HepG2 (cell line): ENCODE measurements around the gene SH3BGRL2. TPM values are rescaled to one million over a fixed set of nuclear protein-coding genes. Genes with fewer than 3 reads are reported as not detected.
A peak's percentile ranks its signal among the peaks of the same experiment; 100 is the strongest.

Experiments used
- AFF4 ChIP-seq: sonication (generic); formaldehyde crosslinking; IDR thresholded peaks from 2 replicates; pipeline ENCODE4 v1.4.0; 2020; ENCODE audit warnings: missing genetic modification reagents
- ARID5B ChIP-seq: IDR thresholded peaks from 2 replicates; pipeline ENCODE4 v1.4.0; 2020; ENCODE audit warnings: mild to moderate bottlenecking, missing genetic modification reagents
- DRAP1 ChIP-seq: IDR thresholded peaks from 2 replicates; pipeline ENCODE4 v1.6.1; 2016; ENCODE audit warnings: missing genetic modification reagents, missing compliant biosample characterization
- GATAD1 ChIP-seq: IDR thresholded peaks from 2 replicates; pipeline ENCODE4 v1.6.1; 2016; ENCODE audit warnings: missing genetic modification reagents, missing compliant biosample characterization
- HBP1 ChIP-seq: IDR thresholded peaks from 2 replicates; pipeline ENCODE4 v1.6.1; 2016; ENCODE audit warnings: low read depth, control low read depth
- JUNB ChIP-seq: sonication (generic); formaldehyde crosslinking; IDR thresholded peaks from 2 replicates; pipeline ENCODE4 v1.8.0; 2022; ENCODE audit warnings: missing genetic modification reagents, mild to moderate bottlenecking, borderline replicate concordance
- NFYB ChIP-seq: sonication (generic); formaldehyde crosslinking; IDR thresholded peaks from 2 replicates; pipeline ENCODE4 v1.4.0; 2020; ENCODE audit warnings: missing genetic modification reagents
- PBX2 ChIP-seq: IDR thresholded peaks from 2 replicates; pipeline ENCODE4 v1.6.1; 2016; ENCODE audit warnings: control low read depth
- STAT6 ChIP-seq: sonication (generic); formaldehyde crosslinking; IDR thresholded peaks from 2 replicates; pipeline ENCODE4 v1.4.0; 2020; ENCODE audit warnings: missing genetic modification reagents, mild to moderate bottlenecking, borderline replicate concordance
- XRCC5 ChIP-seq: fragments of 200-400 bp; formaldehyde crosslinking; optimal IDR thresholded peaks from 2 replicates; pipeline ENCODE3; 2017; ENCODE audit warnings: mild to moderate bottlenecking, low read length
- ZMYM4 ChIP-seq: sonication (generic); formaldehyde crosslinking; IDR thresholded peaks from 2 replicates; pipeline ENCODE4 v1.8.1; 2023; ENCODE audit warnings: mild to moderate bottlenecking, missing genetic modification reagents
- ZNF232 ChIP-seq: sonication (generic); formaldehyde crosslinking; IDR thresholded peaks from 2 replicates; pipeline ENCODE4 v1.4.0; 2020; ENCODE audit warnings: missing genetic modification reagents, borderline replicate concordance
- ZNF367 ChIP-seq: sonication (generic); formaldehyde crosslinking; IDR thresholded peaks from 2 replicates; pipeline ENCODE4 v1.4.0; 2020; ENCODE audit warnings: missing genetic modification reagents, borderline replicate concordance
- polyA plus RNA-seq, 8 experiments: library from polyadenylated mRNA; depleted of rRNA in 3 of 8; stranded (reverse) in 7 of 8; unstranded in 1 of 8; fragments of >200 nt; fragmentation: Illumina TruSeq in 4 of 8; extraction: Trizol in 4 of 8; gene quantifications; 2 replicates each; pipeline versions ENCODE4 v1.2.1 to v1.2.3, GENCODE V29; 2011 to 2016; ENCODE audit warnings: low read depth in 4 of 8, missing spikeins in 1 of 8, mixed read lengths in 1 of 8; ENCODE audit not compliant: insufficient read depth in 1 of 8
- total RNA-seq, 5 experiments: library from RNA; depleted of rRNA; stranded (reverse); fragments of >200 nt; fragmentation: Illumina TruSeq; extraction: Trizol; gene quantifications; 2 replicates each; pipeline ENCODE4 v1.2.3, GENCODE V29; 2016; ENCODE audit warnings: low read depth in 1 of 5
- TF ChIP-seq, protein P1 (sequence below): sonication (generic); formaldehyde crosslinking; IDR thresholded peaks from 2 replicates; pipeline ENCODE4 v1.4.0; 2020; ENCODE audit warnings: missing genetic modification reagents

The SH3BGRL2 gene
- total and polyA plus RNA-seq, 2 of the 13 experiments (the other 11 are each of a cell fraction or from before 2014, with no cell fraction given), result 10.9 to 28.8 TPM

DNA sequence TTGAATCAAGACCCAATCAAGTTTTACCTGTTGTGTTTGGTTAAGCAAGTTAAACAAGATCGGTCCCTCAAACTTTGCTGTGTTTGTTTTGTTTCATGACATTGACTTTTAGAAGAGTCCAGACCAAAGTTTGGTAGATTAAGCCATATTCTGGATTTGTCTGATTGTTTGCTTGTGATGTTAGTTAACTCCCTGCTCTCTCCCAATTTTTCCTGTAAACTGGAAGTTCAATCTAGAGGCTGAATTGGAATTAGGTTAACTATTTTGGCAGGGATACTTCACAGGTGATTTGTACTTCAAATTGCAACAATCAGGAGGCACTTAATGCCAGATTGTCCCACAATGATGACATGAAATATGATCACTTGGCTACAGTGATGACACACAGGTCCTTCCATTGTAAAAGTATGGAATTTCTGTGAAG is 13.6 kb upstream of the SH3BGRL2 start (continued):
- TF ChIP-seq ARID5B (CRISPR knock-in tag), result peak; percentile 83
- peak; percentile 22; the same call in 1 of the 2 replicates for TF ChIP-seq ZMYM4 (CRISPR knock-in tag)
- no peak for TF ChIP-seq XRCC5
- TF ChIP-seq STAT6, result no peak
- TF ChIP-seq, protein P1, sequence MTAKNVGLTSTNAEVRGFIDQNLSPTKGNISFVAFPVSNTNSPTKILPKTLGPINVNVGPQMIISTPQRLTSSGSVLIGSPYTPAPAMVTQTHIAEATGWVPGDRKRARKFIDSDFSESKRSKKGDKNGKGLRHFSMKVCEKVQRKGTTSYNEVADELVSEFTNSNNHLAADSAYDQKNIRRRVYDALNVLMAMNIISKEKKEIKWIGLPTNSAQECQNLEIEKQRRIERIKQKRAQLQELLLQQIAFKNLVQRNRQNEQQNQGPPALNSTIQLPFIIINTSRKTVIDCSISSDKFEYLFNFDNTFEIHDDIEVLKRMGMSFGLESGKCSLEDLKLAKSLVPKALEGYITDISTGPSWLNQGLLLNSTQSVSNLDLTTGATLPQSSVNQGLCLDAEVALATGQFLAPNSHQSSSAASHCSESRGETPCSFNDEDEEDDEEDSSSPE (CRISPR knock-in tag), result no peak
- TF ChIP-seq HBP1 (CRISPR knock-in tag), result no peak
- no peak for TF ChIP-seq JUNB
- no peak for TF ChIP-seq NFYB (CRISPR knock-in tag)
- TF ChIP-seq DRAP1, result no peak
- no peak for TF ChIP-seq PBX2 (CRISPR knock-in tag)
- TF ChIP-seq GATAD1 (CRISPR knock-in tag), result no peak
- no peak for TF ChIP-seq ZNF232
- TF ChIP-seq AFF4, result no peak
- TF ChIP-seq ZNF367 (CRISPR knock-in tag), result no peak
